GM19035 (cell line): ENCODE data around the gene EXOC6.

ENCODE experiments used
- ATAC-seq: cut with Tn5 transposase; IDR thresholded peaks from one replicate; pipeline ENCODE4 v1.9.1; 2021; ENCODE audit not compliant: unreplicated experiment

EXOC6 gene

DNA sequence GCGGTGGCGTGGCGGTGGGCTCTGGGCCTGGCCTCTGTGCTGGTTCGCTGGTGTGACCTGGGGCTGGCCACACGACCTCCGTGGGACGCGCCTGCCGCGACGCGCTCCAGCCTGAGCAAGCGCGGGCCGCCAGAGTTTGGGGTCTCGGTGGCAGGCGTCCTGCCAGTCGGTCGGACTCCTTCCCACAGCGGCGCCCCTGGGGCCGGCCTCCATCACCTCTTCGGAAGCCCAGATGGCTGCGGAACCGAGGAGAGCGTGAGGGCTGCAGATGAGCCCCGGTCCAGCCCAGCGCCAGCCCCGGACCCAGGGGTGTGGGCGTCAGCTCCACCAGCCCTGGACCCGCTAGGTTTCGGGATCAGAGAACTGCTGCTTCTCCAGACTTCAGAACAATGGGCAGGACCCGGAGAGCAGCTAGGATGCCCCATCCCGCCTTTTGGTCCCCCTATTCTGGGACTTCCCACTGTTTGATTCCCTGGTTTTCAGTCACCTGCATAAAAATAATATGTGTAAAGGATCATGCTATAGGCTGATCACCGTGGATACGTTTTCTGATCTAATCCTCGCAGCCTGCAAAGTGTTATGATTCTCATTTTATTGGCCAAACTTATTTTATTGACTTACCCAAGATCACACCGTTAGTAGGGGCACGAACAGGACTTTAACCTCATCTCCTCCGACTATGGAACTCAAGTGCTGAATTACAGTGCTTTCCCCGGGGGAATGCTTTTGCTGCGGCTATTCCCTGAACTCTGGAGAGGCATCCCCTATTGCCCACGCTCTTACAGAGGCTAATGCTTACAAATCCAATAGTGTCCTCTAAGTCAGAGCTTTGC, 215.0 kb downstream of the EXOC6 start:
- no peak for ATAC-seq

DNA sequence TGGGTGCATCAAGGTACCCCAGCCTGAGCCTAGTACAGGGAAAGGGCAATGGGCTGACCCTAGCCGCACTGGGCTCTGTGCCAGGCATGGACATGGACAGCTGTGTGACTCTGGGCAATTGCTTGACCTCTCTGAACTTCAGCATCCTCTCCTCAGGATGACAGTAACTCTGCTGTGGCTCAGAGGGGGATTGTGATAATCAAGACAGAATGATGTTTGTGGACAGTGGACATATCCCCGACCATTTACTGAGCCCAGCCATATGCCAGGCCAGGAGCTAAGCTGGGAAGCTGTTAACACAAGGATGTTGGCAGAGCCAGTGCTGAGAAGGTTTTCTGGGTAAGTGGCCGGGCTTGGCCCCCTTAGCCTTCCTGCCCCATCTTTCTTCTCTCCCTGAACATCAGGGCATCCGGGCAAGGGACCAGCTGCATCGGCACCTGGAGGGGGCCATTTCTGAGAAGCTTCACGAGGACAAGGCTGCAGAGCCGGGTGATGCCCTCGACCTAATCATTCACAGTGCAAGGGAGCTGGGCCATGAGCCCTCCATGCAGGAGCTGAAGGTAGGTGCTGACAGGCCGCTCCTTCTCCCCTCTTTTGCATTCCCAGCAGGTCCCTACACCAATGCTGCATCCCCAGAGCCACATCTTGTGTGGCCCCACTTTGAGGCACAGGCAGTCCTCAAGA, 215.8 kb downstream of the EXOC6 start:
- ATAC-seq = no peak

DNA sequence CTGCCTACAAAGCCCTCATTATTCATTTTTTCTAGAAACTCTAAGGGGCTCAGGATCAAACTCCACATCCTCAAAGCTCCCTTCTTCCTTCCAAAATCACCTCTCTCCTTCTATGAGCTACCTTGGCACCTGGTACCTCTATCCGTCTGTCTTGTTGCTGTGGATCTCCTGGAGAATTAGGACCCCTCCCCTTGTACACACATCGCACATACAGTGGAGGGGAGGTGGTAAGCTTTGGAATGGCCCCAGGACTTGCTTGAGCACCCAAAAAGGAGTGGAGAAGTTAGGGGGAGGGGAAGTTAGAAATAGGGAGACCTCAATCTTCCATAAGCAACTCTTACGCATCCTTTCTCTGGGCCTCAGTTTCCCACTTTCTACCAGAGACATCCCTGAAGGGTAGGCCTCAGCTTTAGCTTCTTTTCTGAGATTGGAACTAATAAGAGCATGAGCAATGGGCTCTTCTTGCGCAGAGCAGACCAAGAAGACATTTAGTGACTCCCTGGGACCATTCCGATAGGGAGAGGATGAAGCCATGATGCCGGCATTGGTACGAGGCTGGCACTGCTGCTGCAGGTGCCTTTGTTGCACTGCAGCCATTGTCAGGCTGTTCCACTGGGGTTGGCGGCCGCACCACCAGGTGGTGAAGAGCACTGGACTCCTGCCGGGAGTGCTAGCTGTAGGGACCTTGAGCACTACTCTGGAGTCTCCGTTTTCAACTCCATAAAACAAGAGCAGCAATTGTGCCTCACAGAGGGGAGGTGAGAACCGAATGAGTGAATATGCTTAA, 216.7 kb downstream of the EXOC6 start:
- ATAC-seq = no peak

DNA sequence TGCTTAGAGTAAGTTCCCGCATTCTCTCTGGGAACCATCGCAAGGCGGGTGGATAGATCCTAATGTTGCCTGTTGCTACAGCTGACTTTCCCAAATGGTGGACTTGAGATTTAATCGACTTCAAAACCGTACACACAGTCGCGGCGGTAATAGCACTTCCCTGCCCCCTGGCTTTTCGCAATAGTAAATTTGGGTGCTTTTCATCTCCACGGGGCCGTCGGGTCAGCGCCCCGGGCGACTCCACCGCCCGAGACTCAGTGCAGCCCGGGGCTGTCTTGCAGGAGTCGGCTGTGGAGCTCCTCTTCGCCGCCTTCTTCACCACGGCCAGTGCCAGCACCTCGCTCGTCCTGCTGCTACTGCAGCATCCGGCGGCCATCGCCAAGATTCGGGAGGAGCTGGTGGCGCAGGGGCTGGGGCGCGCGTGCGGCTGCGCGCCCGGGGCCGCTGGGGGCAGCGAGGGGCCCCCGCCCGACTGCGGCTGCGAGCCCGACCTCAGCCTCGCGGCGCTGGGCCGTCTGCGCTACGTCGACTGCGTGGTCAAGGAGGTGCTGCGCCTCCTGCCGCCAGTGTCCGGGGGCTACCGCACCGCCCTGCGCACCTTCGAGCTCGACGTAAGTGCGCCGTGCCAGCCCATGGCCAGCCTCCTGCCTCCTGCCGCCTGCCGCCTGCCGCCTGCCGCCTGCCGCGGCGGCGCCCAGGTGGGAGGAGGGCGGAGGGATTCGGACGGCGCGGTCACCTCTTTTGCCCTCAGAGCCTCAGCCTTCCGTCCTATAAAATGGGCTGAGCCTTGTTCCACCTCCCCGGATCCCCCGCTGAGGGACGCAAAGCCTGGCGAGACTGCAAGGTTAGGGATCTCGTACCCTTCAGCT, 217.6 kb downstream of the EXOC6 start:
- ATAC-seq = no peak

DNA sequence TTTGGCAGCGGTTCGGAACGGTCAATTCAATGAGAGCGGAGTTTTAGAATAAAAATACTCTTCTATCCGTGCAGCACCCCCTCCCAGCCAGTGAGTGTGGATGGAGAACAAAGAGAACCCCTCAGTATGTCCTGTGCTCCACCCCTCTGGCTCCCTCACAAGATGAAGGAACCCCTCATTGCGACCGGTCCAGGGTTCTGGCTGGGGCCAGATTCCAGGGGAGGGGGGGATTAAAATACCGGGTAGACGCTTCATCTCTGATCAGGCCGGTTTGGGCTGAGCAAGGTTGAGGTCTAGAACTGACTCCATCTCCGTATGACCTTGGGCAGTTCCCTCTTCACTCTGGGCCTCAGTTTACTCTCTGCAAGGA, 218.2 kb downstream of the EXOC6 start:
- no peak for ATAC-seq

DNA sequence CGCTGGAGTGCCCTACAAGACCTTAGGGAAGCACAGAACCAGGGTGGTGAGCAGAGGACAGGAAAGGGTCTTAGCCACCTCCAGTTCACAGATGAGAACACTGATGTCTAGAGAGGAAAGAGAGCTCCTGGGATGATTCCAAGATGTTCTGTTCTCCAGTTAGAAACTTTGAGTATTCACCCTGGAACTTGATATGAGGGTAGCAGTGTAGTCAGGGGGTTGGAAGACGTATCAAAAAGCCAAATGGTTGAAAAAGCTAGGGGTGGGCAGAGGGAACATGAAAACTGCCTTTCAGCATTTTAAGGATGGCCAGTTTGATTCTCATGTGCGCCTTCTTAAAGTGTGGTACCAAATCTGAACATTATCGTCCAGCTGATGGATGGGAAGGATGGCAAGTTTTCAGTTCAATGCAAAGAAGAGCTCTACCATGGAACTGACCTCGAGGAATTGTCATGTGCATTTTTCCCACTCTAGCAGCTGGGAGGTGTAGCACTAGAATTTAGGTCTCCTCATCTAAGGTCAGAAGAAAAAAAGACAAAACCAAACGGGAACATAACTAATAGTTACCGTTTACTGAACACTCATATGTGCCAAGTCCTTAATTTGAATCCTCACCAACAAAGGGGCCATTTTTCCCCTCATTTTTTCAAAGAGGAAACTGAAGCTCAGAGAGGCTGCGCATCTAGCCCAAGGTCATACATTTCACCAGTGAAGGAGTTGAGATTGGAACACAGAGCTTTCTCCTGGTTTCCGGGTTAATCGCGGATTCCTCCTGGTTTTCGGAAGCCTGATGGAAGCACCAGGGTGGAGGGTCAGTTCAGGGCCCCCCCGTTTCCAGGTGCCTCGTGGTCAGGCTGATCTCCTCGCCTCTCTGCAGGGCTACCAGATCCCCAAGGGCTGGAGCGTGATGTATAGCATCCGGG, 219.4 kb downstream of the EXOC6 start:
- no peak for ATAC-seq

DNA sequence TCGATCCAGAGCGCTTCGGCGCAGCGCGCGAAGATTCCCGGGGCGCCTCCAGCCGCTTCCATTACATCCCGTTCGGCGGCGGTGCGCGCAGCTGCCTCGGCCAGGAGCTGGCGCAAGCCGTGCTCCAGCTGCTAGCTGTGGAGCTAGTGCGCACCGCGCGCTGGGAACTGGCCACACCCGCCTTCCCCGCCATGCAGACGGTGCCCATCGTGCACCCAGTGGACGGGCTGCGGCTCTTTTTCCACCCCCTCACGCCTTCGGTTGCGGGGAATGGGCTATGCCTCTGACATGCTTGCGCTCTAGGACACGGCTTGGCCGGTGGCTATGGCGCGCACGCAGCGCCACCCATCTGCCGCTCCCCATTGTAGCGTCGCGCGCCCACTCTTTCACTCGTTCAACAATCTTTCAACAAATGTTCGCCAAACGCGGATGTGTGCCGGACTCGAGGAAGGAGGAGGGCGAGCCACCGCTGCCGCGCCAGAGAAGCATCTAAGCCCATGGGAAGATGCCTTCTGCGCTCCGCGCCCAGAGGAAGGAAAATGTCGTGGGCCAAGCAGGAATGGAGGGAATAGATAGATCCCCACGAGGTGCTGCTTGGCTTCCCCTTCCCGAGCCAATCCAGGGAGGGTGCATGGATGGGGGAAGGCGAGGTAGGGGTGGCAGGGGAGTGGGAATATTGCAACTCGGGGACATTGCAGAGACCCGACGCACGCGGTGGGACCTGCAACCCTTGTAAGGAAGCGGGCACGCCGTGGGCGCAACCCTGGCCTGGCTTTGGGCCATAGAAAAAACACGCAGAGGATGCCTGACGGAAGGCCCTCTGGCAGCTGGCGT, 220.3 kb downstream of the EXOC6 start:
- ATAC-seq = no peak

DNA sequence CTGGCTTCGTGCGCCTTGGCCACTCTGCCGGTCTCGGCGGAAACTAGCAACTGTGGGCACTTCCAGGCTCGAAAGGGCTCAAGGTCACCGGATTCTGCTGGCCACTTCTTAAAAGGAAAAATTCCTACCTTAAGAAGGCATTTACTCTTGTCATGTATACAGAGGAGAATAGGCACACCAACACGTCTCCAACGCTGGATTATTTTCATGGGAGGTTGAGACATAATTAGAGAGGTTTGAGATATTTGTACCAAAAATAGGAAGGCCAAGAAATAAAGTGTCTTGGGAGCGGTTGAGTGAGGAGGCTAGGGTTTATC, 220.9 kb downstream of the EXOC6 start:
- ATAC-seq = no peak

DNA sequence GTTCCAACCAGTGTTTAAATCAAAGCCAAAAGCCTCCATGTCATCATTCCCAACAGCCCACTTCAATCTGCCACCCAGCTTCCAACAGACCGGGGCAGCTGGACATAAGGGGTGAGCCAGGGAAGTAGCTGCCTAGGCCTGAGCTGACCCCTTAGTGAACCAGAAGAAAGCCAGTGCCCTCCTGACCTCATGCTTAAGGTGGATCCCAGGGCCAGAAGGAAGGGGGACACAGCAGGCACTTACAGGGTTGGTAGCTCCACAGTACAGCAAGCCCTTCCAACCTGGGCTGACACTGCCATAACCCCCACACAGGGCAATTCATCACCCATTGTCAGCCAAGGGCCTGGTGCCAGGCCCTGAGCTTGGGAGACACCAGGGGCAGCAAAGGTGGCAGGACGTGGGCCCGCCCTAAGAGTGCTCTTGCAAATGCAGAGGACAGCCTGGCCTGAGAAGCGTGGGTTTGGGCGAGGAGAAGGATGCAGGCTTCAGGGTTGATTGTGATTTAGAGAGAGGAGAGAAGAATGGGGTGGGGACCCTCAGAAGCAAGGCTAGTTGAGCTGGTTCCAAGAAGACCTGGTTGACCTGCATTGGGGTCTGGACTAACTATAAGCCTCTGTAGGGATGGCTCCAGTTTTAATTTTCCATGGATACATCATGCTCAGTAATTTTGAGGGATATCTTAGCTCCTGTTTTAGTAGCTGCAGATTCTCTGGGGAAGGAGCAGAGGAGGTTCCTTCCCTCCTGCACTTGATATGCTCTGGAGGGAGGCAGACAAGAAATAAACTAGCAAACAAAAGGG, 222.3 kb downstream of the EXOC6 start:
- no peak for ATAC-seq

DNA sequence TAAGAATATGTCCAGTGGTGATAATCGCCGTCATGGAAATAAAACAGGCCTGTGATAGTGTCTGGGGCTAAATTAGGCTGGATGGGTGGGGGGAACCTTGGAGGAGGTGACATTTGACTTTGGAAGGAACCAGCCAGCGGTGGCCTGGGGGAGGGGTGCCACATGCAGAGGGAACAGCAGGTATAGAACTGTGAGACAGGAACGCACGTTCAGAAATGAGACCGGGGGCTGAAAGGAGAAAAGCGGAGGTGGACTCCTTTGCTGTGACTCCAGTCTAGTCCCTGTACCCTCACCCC, 222.8 kb downstream of the EXOC6 start:
- no peak for ATAC-seq

DNA sequence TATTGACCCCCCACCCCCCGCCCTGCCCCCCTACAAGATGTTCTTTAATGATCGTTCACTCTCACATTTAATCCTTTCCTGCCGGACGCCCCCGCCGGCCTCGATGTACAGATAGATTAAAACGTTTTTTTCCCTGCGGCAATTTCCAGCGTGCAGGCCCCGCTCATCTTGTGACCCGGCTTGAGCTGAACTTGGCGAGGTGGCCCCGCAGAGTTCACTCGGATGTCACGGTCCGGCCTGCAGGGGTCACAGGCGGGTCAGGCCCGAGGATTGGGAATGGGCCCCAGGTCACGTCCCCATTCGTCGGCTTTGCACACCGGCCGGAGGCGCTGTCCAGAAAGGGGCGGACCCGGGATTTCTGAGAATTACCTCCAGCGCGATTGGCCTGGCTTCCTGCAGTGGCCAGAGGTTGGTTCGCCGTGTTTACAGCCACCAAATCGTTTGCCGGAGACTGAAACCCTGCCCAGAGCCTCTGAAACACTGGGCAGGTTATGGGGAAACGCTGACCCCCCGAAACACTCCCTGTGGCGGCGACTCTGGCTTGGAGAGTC, 223.4 kb downstream of the EXOC6 start:
- ATAC-seq = no peak

DNA sequence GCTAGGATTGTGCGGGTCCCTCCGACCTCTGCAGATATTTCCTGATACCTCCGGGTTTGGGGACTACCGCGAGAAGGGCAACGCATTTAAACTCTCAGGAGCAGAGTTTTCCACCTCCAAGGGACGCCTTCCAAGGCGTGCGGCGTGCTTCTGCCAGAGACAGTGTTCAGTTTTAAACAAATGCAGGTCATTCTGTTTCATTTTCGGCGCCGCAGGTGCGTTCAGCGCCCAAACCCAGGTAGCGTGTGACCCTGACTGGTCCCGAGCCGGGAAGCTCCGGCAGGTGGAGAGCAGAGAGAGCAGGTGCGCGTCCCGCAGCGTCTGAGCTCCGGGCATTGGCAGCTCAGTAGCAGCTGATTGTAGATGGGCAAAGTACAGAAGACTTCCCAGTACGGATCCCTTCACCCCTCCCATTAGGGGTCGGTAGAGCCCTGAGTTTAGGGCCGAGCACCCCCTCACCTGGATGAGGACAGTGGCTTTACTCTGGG, 223.9 kb downstream of the EXOC6 start:
- no peak for ATAC-seq

DNA sequence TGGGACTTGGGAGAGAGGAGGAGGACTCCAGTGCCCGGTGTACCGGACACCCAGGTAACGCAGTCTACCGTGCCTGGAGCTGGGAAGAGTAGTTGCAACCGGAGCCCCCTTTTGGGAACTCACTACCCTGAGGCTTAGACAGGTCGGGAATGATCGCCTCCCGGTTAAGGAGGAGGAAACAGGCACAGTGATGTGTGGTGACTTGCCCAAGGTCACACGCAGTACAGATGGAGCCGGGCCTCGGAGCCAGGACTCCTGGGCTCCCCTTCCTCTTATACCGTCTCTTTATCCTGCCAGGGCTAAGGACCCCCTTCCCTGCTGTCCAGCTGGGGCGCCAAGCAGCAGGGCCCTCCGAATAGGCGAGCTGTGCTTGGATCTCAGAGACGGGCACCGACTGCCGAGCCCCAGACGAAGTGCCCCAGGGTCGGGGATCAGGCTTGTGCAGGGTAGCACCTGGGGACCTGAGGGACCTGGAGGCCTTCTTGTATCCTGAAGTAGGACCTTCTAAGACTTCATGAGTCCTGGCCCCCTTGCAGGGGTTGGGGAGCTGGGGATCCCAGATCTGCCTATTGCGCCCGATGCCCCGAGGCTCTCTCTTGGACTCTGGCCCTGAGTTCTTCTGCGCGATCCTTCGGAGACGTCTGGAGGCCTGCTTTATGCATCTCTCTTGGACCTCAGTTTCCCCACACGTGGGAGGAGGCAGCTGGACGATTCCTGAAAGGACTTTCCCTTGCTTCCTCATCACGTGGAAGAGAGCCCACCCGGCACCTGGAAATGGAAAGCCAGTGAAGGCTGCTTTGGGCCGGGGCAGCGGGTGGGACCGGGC, 224.6 kb downstream of the EXOC6 start:
- ATAC-seq = no peak

DNA sequence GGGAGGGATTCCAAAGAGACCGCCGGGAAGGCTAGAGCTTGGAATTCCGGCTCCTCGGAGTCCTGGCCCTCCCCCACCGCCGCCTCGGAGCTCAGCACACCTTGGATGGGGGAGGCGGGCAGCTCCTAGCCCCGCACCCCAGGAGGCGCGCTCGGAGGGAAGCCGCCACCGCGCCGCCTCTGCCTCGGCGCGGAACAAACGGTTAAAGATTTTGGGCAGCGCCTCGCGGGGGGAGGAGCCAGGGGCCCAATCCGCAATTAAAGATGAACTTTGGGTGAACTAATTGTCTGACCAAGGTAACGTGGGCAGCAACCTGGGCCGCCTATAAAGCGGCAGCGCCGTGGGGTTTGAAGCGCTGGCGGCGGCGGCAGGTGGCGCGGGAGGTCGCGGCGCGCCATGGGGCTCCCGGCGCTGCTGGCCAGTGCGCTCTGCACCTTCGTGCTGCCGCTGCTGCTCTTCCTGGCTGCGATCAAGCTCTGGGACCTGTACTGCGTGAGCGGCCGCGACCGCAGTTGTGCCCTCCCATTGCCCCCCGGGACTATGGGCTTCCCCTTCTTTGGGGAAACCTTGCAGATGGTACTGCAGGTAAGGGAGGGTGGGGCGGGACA, 225.3 kb downstream of the EXOC6 start, which contains the start of gene CYP26A1:
Gene CYP26A1 (plus strand): TSS at position 355 of the 608 bp plus-strand sequence. CDS start 42 bp downstream, at position 397.
- no peak for ATAC-seq

DNA sequence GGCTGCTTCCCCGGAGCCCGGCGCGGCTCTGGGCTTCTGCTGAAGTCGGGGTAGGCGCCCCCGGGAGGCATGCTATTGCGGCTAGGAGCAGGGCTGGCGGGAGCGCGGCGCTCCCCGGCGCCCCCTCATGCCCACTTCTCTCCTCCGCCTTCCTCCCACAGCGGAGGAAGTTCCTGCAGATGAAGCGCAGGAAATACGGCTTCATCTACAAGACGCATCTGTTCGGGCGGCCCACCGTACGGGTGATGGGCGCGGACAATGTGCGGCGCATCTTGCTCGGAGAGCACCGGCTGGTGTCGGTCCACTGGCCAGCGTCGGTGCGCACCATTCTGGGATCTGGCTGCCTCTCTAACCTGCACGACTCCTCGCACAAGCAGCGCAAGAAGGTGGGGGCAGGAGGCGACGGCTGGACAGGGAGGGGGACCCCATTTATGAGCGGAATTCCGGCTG, 225.9 kb downstream of the EXOC6 start:
- ATAC-seq = no peak

DNA sequence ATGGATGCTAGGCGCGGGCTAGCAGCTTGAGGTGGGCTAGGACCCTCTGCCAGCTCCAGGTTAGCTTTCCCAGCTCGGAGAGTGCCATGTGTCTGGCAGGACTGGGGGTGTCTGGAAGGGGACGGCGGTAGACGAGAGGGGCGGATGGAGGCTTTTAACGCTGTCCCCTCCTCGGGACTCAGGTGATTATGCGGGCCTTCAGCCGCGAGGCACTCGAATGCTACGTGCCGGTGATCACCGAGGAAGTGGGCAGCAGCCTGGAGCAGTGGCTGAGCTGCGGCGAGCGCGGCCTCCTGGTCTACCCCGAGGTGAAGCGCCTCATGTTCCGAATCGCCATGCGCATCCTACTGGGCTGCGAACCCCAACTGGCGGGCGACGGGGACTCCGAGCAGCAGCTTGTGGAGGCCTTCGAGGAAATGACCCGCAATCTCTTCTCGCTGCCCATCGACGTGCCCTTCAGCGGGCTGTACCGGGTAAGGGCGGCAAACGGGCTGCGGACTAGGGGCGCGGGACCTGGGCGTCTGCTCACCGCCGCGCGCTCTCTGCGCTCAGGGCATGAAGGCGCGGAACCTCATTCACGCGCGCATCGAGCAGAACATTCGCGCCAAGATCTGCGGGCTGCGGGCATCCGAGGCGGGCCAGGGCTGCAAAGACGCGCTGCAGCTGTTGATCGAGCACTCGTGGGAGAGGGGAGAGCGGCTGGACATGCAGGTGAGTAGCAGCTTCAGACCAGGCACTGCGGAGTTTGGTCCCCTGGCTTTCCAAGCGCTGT, 226.5 kb downstream of the EXOC6 start:
- no peak for ATAC-seq
